Activated CD8-positive, alpha-beta memory T cell treated with anti-CD3 and anti-CD28 coated beads, Interleukin-2, amount 10 ng/mL, durations not matched to agents 7 days and 5 days (primary cell): Measurements from ENCODE around the gene NUP42. TPM values are rescaled to one million over a fixed set of nuclear protein-coding genes. Genes with fewer than 3 reads are reported as not detected.
"Not testable (repeated sequence)": the region's sequence is repeated elsewhere in the genome, so short reads cannot be mapped to it uniquely, and the experiment has no call there.

ENCODE experiments used
- ATAC-seq: fragments of 150-1000 bp; cut with Tn5 transposase; one replicate; pipeline ENCODE4 v1.10.0; 2021; ENCODE audit warnings: moderate library complexity
- CTCF ChIA-PET: fragments of 350-600 bp; sonication (Branson Sonifier 250); formaldehyde crosslinking; loops from one replicate; lab custom pipeline; 2021; ENCODE audit warnings: antibody characterized with exemption; lab: Charles Lee
- DNase-seq: peaks from one replicate; pipeline ENCODE4 v3.0.0-alpha.2; 2020
- H3K27ac Mint-ChIP-seq: one replicate; pipeline ENCODE4 v1.8.0; 2021; ENCODE audit warnings: mild to moderate bottlenecking, mixed read lengths
- H3K27me3 Mint-ChIP-seq: one replicate; pipeline ENCODE4 v1.8.0; 2021; ENCODE audit warnings: mixed read lengths
- H3K36me3 Mint-ChIP-seq: one replicate; pipeline ENCODE4 v1.8.0; 2021; ENCODE audit warnings: mild to moderate bottlenecking, mixed read lengths
- H3K4me1 Mint-ChIP-seq: one replicate; pipeline ENCODE4 v1.8.0; 2021; ENCODE audit warnings: mixed read lengths
- H3K4me3 Mint-ChIP-seq: one replicate; pipeline ENCODE4 v1.8.0; 2021; ENCODE audit warnings: mild to moderate bottlenecking, moderate library complexity, mixed read lengths
- H3K9me3 Mint-ChIP-seq: one replicate; pipeline ENCODE4 v1.8.0; 2022; ENCODE audit warnings: low read depth, mixed read lengths
- total RNA-seq, 2 experiments: library from RNA; stranded (reverse); gene quantifications; one replicate each; pipeline ENCODE4 v1.2.3, GENCODE V29; 2021

NUP42 gene
- total RNA-seq, 2 experiments from 2014 or later = 51.3 to 58.0 TPM

GRCh38 chr7:23183279-23184012 lies 1.6 kb downstream of the NUP42 start:
- DNase-seq (no peak), ATAC-seq (no peak)
- CTCF ChIA-PET = interaction anchor here (0.6 to 1.4 kb wide), 7 partner anchors 43 to 542 kb away, joined by 3 to 5 read pairs (median 3); partner anchors contain the start of gene CCDC126
- H3K4me3 Mint-ChIP-seq = peak overlapping the region; percentile 89
- no peaks in the 10 kb centered on the region for H3K27me3 Mint-ChIP-seq
- peaks cover 37% of the 10 kb centered on the region for H3K4me1 Mint-ChIP-seq
- H3K9me3 Mint-ChIP-seq = no peaks in the 10 kb centered on the region
- H3K27ac Mint-ChIP-seq = peak overlapping the region; percentile 97
- H3K36me3 Mint-ChIP-seq = peaks cover 14% of the 10 kb centered on the region

- DNase-seq = no peak
- Mint-ChIP-seq H3K9me3 (no peaks in the 10 kb centered on the region), H3K4me3 (peak overlapping the region; percentile 89), H3K27me3 (no peaks in the 10 kb centered on the region), H3K36me3 (peaks cover 20% of the 10 kb centered on the region), H3K27ac (peak overlapping the region; percentile 43), H3K4me1 (peaks cover 37% of the 10 kb centered on the region)
- no peak for ATAC-seq
- CTCF ChIA-PET = interaction anchor here (0.6 to 1.4 kb wide), 6 partner anchors 9 to 116 kb away, joined by 3 to 5 read pairs (median 4); no protein-coding TSS in a partner anchor
Observed at GRCh38 chr7:23184291-23184690, 2.4 kb downstream of the NUP42 start.

GRCh38 chr7:23184709-23185359 lies 3.0 kb downstream of the NUP42 start:
- H3K4me1 Mint-ChIP-seq = peaks cover 37% of the 10 kb centered on the region
- DNase-seq (no peak), ATAC-seq (no peak)
- H3K27ac Mint-ChIP-seq = no peak overlapping the region
- H3K36me3 Mint-ChIP-seq = peaks cover 21% of the 10 kb centered on the region
- no peaks in the 10 kb centered on the region for H3K27me3 Mint-ChIP-seq
- no peaks in the 10 kb centered on the region for H3K9me3 Mint-ChIP-seq
- CTCF ChIA-PET = interaction anchor here (0.6 to 1.4 kb wide), 7 partner anchors 9 to 115 kb away, joined by 3 to 5 read pairs (median 3); no protein-coding TSS in a partner anchor
- H3K4me3 Mint-ChIP-seq = peak overlapping the region; percentile 20

- no peak overlapping the region for H3K4me3 Mint-ChIP-seq
- H3K36me3 Mint-ChIP-seq = peaks cover 26% of the 10 kb centered on the region
- no peaks in the 10 kb centered on the region for H3K27me3 Mint-ChIP-seq
- CTCF ChIA-PET = no interaction called here
- H3K27ac Mint-ChIP-seq = no peak overlapping the region
- H3K4me1 Mint-ChIP-seq = peaks cover 29% of the 10 kb centered on the region
- no peak for ATAC-seq
- DNase-seq = no peak
- no peaks in the 10 kb centered on the region for H3K9me3 Mint-ChIP-seq
Observed at GRCh38 chr7:23185980-23186379, 4.1 kb downstream of the NUP42 start.

- DNase-seq (no peak), ATAC-seq (no peak)
- Mint-ChIP-seq H3K27me3 (no peaks in the 10 kb centered on the region), H3K27ac (no peak overlapping the region), H3K9me3 (no peaks in the 10 kb centered on the region), H3K36me3 (peaks cover 38% of the 10 kb centered on the region), H3K4me3 (no peak overlapping the region), H3K4me1 (peaks cover 8% of the 10 kb centered on the region)
- CTCF ChIA-PET = interaction anchor here (1.2 kb wide), 2 partner anchors 10 to 12 kb away, joined by 4 read pairs; no protein-coding TSS in a partner anchor
Observed at GRCh38 chr7:23191022-23191421, 9.2 kb downstream of the NUP42 start.

- H3K4me1 Mint-ChIP-seq, H3K27me3 Mint-ChIP-seq, H3K4me3 Mint-ChIP-seq, DNase-seq, CTCF ChIA-PET, H3K27ac Mint-ChIP-seq, H3K9me3 Mint-ChIP-seq, ATAC-seq: not testable (repeated sequence)
- peaks cover 39% of the 10 kb centered on the region for H3K36me3 Mint-ChIP-seq
Observed at GRCh38 chr7:23193650-23194227, 11.9 kb downstream of the NUP42 start.

- no peak for ATAC-seq
- H3K27ac Mint-ChIP-seq = no peak overlapping the region
Observed at GRCh38 chr7:23196306-23196705, 14.5 kb downstream of the NUP42 start.

GRCh38 chr7:23197745-23198144 lies 15.9 kb downstream of the NUP42 start:
- H3K4me3 Mint-ChIP-seq, CTCF ChIA-PET, H3K9me3 Mint-ChIP-seq, DNase-seq, H3K27ac Mint-ChIP-seq, ATAC-seq, H3K27me3 Mint-ChIP-seq, H3K4me1 Mint-ChIP-seq: not testable (repeated sequence)
- peaks cover 39% of the 10 kb centered on the region for H3K36me3 Mint-ChIP-seq

More at GRCh38 chr7:23196306-23196705, 14.5 kb downstream of the NUP42 start:
- H3K36me3 Mint-ChIP-seq = peaks cover 40% of the 10 kb centered on the region
- H3K9me3 Mint-ChIP-seq = no peaks in the 10 kb centered on the region
- CTCF ChIA-PET = no interaction called here
- no peak overlapping the region for H3K4me3 Mint-ChIP-seq
- no peak for DNase-seq
- H3K27me3 Mint-ChIP-seq = no peaks in the 10 kb centered on the region
- peaks cover under 1% of the 10 kb centered on the region for H3K4me1 Mint-ChIP-seq

- ATAC-seq = no peak
- DNase-seq = no peak
- no peaks in the 10 kb centered on the region for H3K9me3 Mint-ChIP-seq
- CTCF ChIA-PET = no interaction called here
- peaks cover 1% of the 10 kb centered on the region for H3K27me3 Mint-ChIP-seq
- H3K4me3 Mint-ChIP-seq = no peak overlapping the region
- peaks cover 1% of the 10 kb centered on the region for H3K4me1 Mint-ChIP-seq
- peaks cover 51% of the 10 kb centered on the region for H3K36me3 Mint-ChIP-seq
- H3K27ac Mint-ChIP-seq = no peak overlapping the region
Observed at GRCh38 chr7:23200331-23200730, 18.5 kb downstream of the NUP42 start.

GRCh38 chr7:23204241-23204640 lies 22.4 kb downstream of the NUP42 start:
- CTCF ChIA-PET = no interaction called here
- peaks cover 26% of the 10 kb centered on the region for H3K27me3 Mint-ChIP-seq
- DNase-seq (no peak), ATAC-seq (no peak)
- no peak overlapping the region for H3K4me3 Mint-ChIP-seq
- H3K36me3 Mint-ChIP-seq = peaks cover 43% of the 10 kb centered on the region
- H3K9me3 Mint-ChIP-seq = no peaks in the 10 kb centered on the region
- H3K4me1 Mint-ChIP-seq = peaks cover 8% of the 10 kb centered on the region
- H3K27ac Mint-ChIP-seq = no peak overlapping the region

GRCh38 chr7:23205577-23205908 lies 23.7 kb downstream of the NUP42 start:
- peaks cover 34% of the 10 kb centered on the region for H3K36me3 Mint-ChIP-seq
- CTCF ChIA-PET = no interaction called here
- H3K27ac Mint-ChIP-seq = no peak overlapping the region
- no peak overlapping the region for H3K4me3 Mint-ChIP-seq
- DNase-seq = no peak
- peaks cover 8% of the 10 kb centered on the region for H3K4me1 Mint-ChIP-seq
- H3K9me3 Mint-ChIP-seq = no peaks in the 10 kb centered on the region
- peaks cover 26% of the 10 kb centered on the region for H3K27me3 Mint-ChIP-seq
- no peak for ATAC-seq

- DNase-seq = no peak
- CTCF ChIA-PET = interaction anchor here (1.1 kb wide), 1 partner anchor 67 kb away, joined by 3 read pairs; no protein-coding TSS in a partner anchor
- peaks cover 26% of the 10 kb centered on the region for H3K27me3 Mint-ChIP-seq
- no peaks in the 10 kb centered on the region for H3K9me3 Mint-ChIP-seq
- peak overlapping the region; percentile 34 for H3K27ac Mint-ChIP-seq
- H3K36me3 Mint-ChIP-seq = peaks cover 34% of the 10 kb centered on the region
- peak; percentile 86 for ATAC-seq
- H3K4me3 Mint-ChIP-seq = peak overlapping the region; percentile 11
- H3K4me1 Mint-ChIP-seq = peaks cover 8% of the 10 kb centered on the region
Observed at GRCh38 chr7:23205909-23206767, 24.3 kb downstream of the NUP42 start.

GRCh38 chr7:23207021-23207420 lies 25.2 kb downstream of the NUP42 start:
- DNase-seq (no peak), ATAC-seq (no peak)
- Mint-ChIP-seq H3K27me3 (peaks cover 26% of the 10 kb centered on the region), H3K4me1 (peaks cover 8% of the 10 kb centered on the region), H3K4me3 (peak overlapping the region; percentile 11), H3K9me3 (no peaks in the 10 kb centered on the region), H3K27ac (no peak overlapping the region), H3K36me3 (peaks cover 27% of the 10 kb centered on the region)
- CTCF ChIA-PET = interaction anchor here (1.1 kb wide), 1 partner anchor 66 kb away, joined by 3 read pairs; no protein-coding TSS in a partner anchor
